B cell (primary cell): Measurements from ENCODE around the gene DGKB. TPM values are rescaled to one million over a fixed set of nuclear protein-coding genes. Genes with fewer than 3 reads are reported as not detected.

ENCODE experiments used
- ATAC-seq: fragments of 200-7000 bp; cut with Tn5 transposase; one replicate; pipeline ENCODE4 v1.10.0; 2021; ENCODE audit warnings: low read depth, mild to moderate bottlenecking, moderate number of reproducible peaks, moderate library complexity
- CTCF ChIA-PET: fragments of 350-600 bp; sonication (Branson Sonifier 250); formaldehyde crosslinking; loops from one replicate; lab custom pipeline; 2021; ENCODE audit warnings: antibody characterized with exemption, inconsistent platforms; lab: Charles Lee
- POLR2A ChIA-PET: fragments of 350-600 bp; sonication (Branson Sonifier 250); formaldehyde crosslinking; loops from one replicate; lab custom pipeline; 2021; ENCODE audit warnings: antibody characterized with exemption; lab: Charles Lee
- DNase-seq: peaks from one replicate; pipeline ENCODE4 v3.0.0; 2013
- H2AFZ ChIP-seq: 2 replicates; pipeline ENCODE4 v1.6.1; 2012; ENCODE audit warnings: mild to moderate bottlenecking, low read depth, low read length; ENCODE audit not compliant: insufficient read depth, poor library complexity, severe bottlenecking
- H3K27ac ChIP-seq, 2 donors: 1 replicate in 1 of 2; 2 replicates in 1 of 2; pipeline ENCODE4 v1.5.1; 2012 to 2013; ENCODE audit warnings: low read length in 2 of 2, mild to moderate bottlenecking in 2 of 2, moderate library complexity in 1 of 2
- H3K27me3 ChIP-seq, 4 experiments: fragments of 200-600 bp in 1 of 4; sonication (generic) in 1 of 4; replicated peaks in 1 of 4; 1 replicate in 2 of 4; 2 replicates in 2 of 4; pipeline versions ENCODE4 v1.6.1 to v1.7.0; 2013 to 2016; ENCODE audit warnings: low read length in 3 of 4, mild to moderate bottlenecking in 2 of 4, mixed read lengths in 1 of 4, moderate library complexity in 1 of 4; ENCODE audit not compliant: insufficient read depth in 4 of 4, control insufficient read depth in 3 of 4; ENCODE audit errors: control extremely low read depth in 1 of 4
- H3K36me3 ChIP-seq, 2 experiments: replicated peaks in 1 of 2; 1 replicate in 1 of 2; 2 replicates in 1 of 2; pipeline versions ENCODE4 v1.6.1 to v1.7.1; 2013; ENCODE audit warnings: low read length in 1 of 2; ENCODE audit not compliant: insufficient read depth in 2 of 2, control insufficient read depth in 1 of 2; ENCODE audit errors: control extremely low read depth in 1 of 2, extremely low read depth in 1 of 2
- H3K4me1 ChIP-seq, 2 donors: fragments of 200-600 bp in 1 of 2; sonication (generic) in 1 of 2; 1 replicate in 1 of 2; 2 replicates in 1 of 2; pipeline versions ENCODE4 v1.5.1 to v1.6.1; 2013 to 2017; ENCODE audit warnings: low read length in 2 of 2; ENCODE audit not compliant: control insufficient read depth in 2 of 2, insufficient read depth in 2 of 2
- H3K4me2 ChIP-seq: replicated peaks from 2 replicates; pipeline ENCODE3; 2012; ENCODE audit warnings: mild to moderate bottlenecking, low read depth, low read length; ENCODE audit not compliant: poor library complexity, severe bottlenecking
- H3K4me3 ChIP-seq, 5 experiments: fragments of 200-600 bp in 1 of 5; sonication (generic) in 1 of 5; 1 replicate in 3 of 5; 2 replicates in 2 of 5; pipeline versions ENCODE4 v1.5.1 to v1.7.0; 2011 to 2016; ENCODE audit warnings: low read length in 4 of 5, mild to moderate bottlenecking in 4 of 5, low read depth in 2 of 5, control low read depth in 1 of 5, moderate library complexity in 1 of 5; ENCODE audit not compliant: insufficient read depth in 1 of 5; ENCODE audit errors: control extremely low read depth in 1 of 5, extremely low read depth in 1 of 5
- H3K79me2 ChIP-seq: fragments of 200-600 bp; sonication (generic); one replicate; pipeline ENCODE4 v1.6.0; 2016; ENCODE audit warnings: low read length; ENCODE audit not compliant: control insufficient read depth, insufficient read depth
- H3K9ac ChIP-seq: fragments of 200-600 bp; sonication (generic); 2 replicates; pipeline ENCODE4 v1.6.1; 2017; ENCODE audit warnings: mild to moderate bottlenecking, low read length, moderate library complexity
- H3K9me3 ChIP-seq, 3 donors: one replicate each; pipeline versions ENCODE4 v1.6.1 to v1.7.1; 2013; ENCODE audit warnings: low read length in 2 of 3; ENCODE audit not compliant: control insufficient read depth in 2 of 3, insufficient read depth in 1 of 3; ENCODE audit errors: control extremely low read depth in 1 of 3
- H4K20me1 ChIP-seq: 2 replicates; pipeline ENCODE4 v1.6.0; 2012; ENCODE audit warnings: mild to moderate bottlenecking, low read length; ENCODE audit not compliant: insufficient read depth, control insufficient read depth, poor library complexity, severe bottlenecking
- H3K27ac Mint-ChIP-seq: one replicate; pipeline ENCODE4 v1.8.0; 2021; ENCODE audit warnings: mixed read lengths
- H3K27me3 Mint-ChIP-seq: one replicate; pipeline ENCODE4 v1.8.0; 2021; ENCODE audit warnings: mixed read lengths
- H3K4me1 Mint-ChIP-seq: one replicate; pipeline ENCODE4 v1.8.0; 2021; ENCODE audit warnings: mixed read lengths
- H3K4me3 Mint-ChIP-seq: one replicate; pipeline ENCODE4 v1.8.0; 2021; ENCODE audit warnings: mixed read lengths
- H3K9me3 Mint-ChIP-seq: one replicate; pipeline ENCODE4 v1.8.0; 2022; ENCODE audit warnings: mixed read lengths; ENCODE audit not compliant: insufficient read depth
- EZH2 ChIP-seq: IDR thresholded peaks from 2 replicates; pipeline ENCODE4 v1.6.1; 2012; ENCODE audit warnings: borderline replicate concordance, low read depth, mild to moderate bottlenecking, moderate library complexity, low read length; ENCODE audit not compliant: insufficient read depth, poor library complexity, severe bottlenecking
- WGBS: methylation state at CpG from one replicate; pipeline ENCODE4 v1.1.5; 2013; ENCODE audit warnings: missing lambda C conversion rate; ENCODE audit not compliant: insufficient coverage; 5-methylcytosine and 5-hydroxymethylcytosine counted together
- intact Hi-C: fragments of 100-400 bp; cut with micrococcal nuclease; formaldehyde crosslinking; loops from one replicate; pipeline ENCODE4 v1.10.0; 2022
- polyA plus RNA-seq: library from polyadenylated mRNA; depleted of rRNA; stranded (reverse); fragments of >200 nt; gene quantifications from 2 replicates; pipeline ENCODE4 v1.2.3, GENCODE V29; 2012
- total RNA-seq, 2 donors: library from RNA; stranded (reverse); fragments of 120-200 nt in 1 of 2; gene quantifications; 1 replicate in 1 of 2; 2 replicates in 1 of 2; pipeline versions ENCODE4 v1.2.3 to v1.2.4, GENCODE V29; 2013 to 2022
- TF ChIP-seq, protein P1 (sequence below): fragments of 200-600 bp; IDR thresholded peaks from one replicate; pipeline ENCODE4 v1.8.0; 2022; ENCODE audit warnings: antibody characterized with exemption, mild to moderate bottlenecking

The DGKB gene
- total and polyA plus RNA-seq, 2 donors (not counting 1 experiment from before 2014, with no cell fraction given) = not detected

DNA sequence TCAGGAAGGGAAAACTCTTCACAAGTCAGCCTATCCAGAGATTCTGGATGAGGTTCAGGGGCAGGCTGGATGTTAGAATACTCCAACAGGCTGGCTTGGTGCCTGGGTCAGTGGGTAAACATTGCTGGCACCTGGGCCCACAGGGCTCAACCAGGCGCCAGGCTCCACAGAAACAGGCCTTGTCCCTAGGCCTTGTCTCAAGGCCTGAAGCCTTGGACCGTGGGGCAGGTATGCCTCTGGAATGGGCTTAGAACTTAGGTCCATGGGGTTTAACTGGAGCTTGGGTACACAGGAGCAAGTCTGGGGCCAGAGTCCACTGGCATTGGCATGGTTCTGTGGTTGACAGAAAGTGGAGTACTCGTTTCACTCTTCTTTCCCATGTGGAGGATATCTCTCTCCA, 650.1 kb downstream of the DGKB start:
- no peak for DNase-seq
- Mint-ChIP-seq H3K27me3 (no peaks in the 10 kb centered on the region), H3K9me3 (peaks cover 5% of the 10 kb centered on the region), H3K4me3 (no peak overlapping the region), H3K27ac (no peak overlapping the region), H3K4me1 (no peaks in the 10 kb centered on the region)
- H3K27ac ChIP-seq = no peak overlapping the region
- H3K9me3 ChIP-seq = peaks cover 0 to 4% (median 0%) of the 10 kb centered on the region in 3 donors
- H3K4me1 ChIP-seq = no peaks in the 10 kb centered on the region
- H3K79me2 ChIP-seq = no peaks in the 10 kb centered on the region
- no peak overlapping the region for H3K4me3 ChIP-seq
- no peak overlapping the region for H3K4me2 ChIP-seq
- no peak overlapping the region for H3K9ac ChIP-seq
- no peaks in the 10 kb centered on the region for H3K36me3 ChIP-seq
- WGBS = 96% methylated on average over 2 of the region's 3 CpGs
- H2AFZ ChIP-seq = no peak overlapping the region
- no peaks in the 10 kb centered on the region for H4K20me1 ChIP-seq
- no peak for ATAC-seq
- ChIA-PET CTCF (no interaction called here), POLR2A (no interaction called here)
- no peak for TF ChIP-seq EZH2
- TF ChIP-seq, protein P1, sequence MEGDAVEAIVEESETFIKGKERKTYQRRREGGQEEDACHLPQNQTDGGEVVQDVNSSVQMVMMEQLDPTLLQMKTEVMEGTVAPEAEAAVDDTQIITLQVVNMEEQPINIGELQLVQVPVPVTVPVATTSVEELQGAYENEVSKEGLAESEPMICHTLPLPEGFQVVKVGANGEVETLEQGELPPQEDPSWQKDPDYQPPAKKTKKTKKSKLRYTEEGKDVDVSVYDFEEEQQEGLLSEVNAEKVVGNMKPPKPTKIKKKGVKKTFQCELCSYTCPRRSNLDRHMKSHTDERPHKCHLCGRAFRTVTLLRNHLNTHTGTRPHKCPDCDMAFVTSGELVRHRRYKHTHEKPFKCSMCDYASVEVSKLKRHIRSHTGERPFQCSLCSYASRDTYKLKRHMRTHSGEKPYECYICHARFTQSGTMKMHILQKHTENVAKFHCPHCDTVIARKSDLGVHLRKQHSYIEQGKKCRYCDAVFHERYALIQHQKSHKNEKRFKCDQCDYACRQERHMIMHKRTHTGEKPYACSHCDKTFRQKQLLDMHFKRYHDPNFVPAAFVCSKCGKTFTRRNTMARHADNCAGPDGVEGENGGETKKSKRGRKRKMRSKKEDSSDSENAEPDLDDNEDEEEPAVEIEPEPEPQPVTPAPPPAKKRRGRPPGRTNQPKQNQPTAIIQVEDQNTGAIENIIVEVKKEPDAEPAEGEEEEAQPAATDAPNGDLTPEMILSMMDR = no peak
- no peaks in the 10 kb centered on the region for H3K27me3 ChIP-seq
- intact Hi-C loops = no loop called here

DNA sequence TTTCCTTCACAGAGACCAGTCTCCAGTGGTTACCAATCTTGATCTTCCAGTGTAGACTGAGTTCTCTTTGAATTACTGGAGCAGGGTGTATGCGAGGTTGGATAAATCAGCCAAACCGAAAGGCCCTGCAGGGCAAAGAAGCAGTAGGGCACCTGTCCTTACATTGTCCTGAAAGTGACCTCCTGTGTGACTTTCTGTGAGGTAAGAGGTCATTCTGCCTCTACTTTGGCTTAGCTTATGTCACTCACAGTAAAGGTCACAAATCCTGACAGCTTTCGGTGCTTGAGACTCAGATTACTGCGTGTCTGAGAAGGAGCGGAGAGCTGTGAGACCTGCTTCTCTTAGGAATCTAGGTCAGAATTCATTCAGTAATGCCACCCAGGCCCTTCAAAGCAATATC, 660.4 kb downstream of the DGKB start:
- Mint-ChIP-seq H3K4me1 (no peaks in the 10 kb centered on the region), H3K27me3 (no peaks in the 10 kb centered on the region), H3K4me3 (no peak overlapping the region), H3K9me3 (no peaks in the 10 kb centered on the region), H3K27ac (no peak overlapping the region)
- no peaks in the 10 kb centered on the region for H3K36me3 ChIP-seq
- no peaks in the 10 kb centered on the region for H3K27me3 ChIP-seq
- no peak overlapping the region for H2AFZ ChIP-seq
- H4K20me1 ChIP-seq = no peaks in the 10 kb centered on the region
- 91% methylated on average over 4 of the region's 5 CpGs for WGBS
- CTCF ChIA-PET = no interaction called here
- no peak for TF ChIP-seq EZH2
- TF ChIP-seq, protein P1 = no peak
- H3K4me1 ChIP-seq = no peaks in the 10 kb centered on the region
- H3K27ac ChIP-seq = no peak overlapping the region
- ATAC-seq (no peak), DNase-seq (no peak)
- H3K4me2 ChIP-seq = no peak overlapping the region
- intact Hi-C loops = no loop called here
- H3K9me3 ChIP-seq = no peaks in the 10 kb centered on the region
- no peak overlapping the region for H3K9ac ChIP-seq
- no peak overlapping the region for H3K4me3 ChIP-seq
- POLR2A ChIA-PET = no interaction called here
- no peaks in the 10 kb centered on the region for H3K79me2 ChIP-seq
